Measurements from ENCODE around the gene RMI1. TPM values are rescaled to one million over a fixed set of nuclear protein-coding genes. Genes with fewer than 3 reads are reported as not detected.

RMI1 gene
- total and polyA plus RNA-seq, 2 of the 8 experiments (the other 6 are each of a cell fraction or from before 2014, with no cell fraction given), result 3.0 to 34.1 TPM

- TF ChIP-seq GABPA (IDR thresholded peaks at IDR 0.05; ENCODE audit: borderline replicate concordance, insufficient read depth, low read length) (no peak), TAF7 (optimal IDR thresholded peaks at IDR 0.05; ENCODE audit: borderline replicate concordance, low read depth, low read length) (no peak), CHD2 (IDR thresholded peaks at IDR 0.05; ENCODE audit: low read length) (no peak), HDAC6 (IDR thresholded peaks at IDR 0.05; ENCODE audit: low read depth, low read length) (no peak)
These were observed 46.8 kb upstream of the RMI1 start (continued) for GRCh38 chr9:83933790-83934189.
